K562 (cell line): Measurements from ENCODE around the gene SKAP2. TPM values are rescaled to one million over a fixed set of nuclear protein-coding genes. Genes with fewer than 3 reads are reported as not detected.

Source experiments
- ATAC-seq: fragments of 200-7000 bp; cut with Tn5 transposase; 3 replicates; pipeline ENCODE4 v1.9.1; 2020; ENCODE audit warnings: moderate library complexity
- BruUV-seq: library from RNA; stranded (reverse); fragments of 400-500 nt; replicated peaks from 2 replicates; lab custom pipeline; 2021; lab: Mats Ljungman, UMichigan
- CTCF ChIA-PET: fragments of 300-600 bp; formaldehyde crosslinking; extraction: SDS; loops from one replicate; lab custom pipeline; 2021; ENCODE audit warnings: low intra/inter-chr PET ratio; lab: Yijun Ruan, JAX
- POLR2A ChIA-PET: fragments of 300-600, 350-650 bp; sonication (Branson Sonifier 250); formaldehyde crosslinking; extraction: SDS; loops from one replicate; lab custom pipeline; 2021; ENCODE audit warnings: antibody characterized with exemption, inconsistent platforms; lab: Yijun Ruan, JAX
- DNase-seq, 4 experiments: peaks; one replicate each; pipeline versions ENCODE4 v3.0.0 to v3.0.0-alpha.2; 2011 to 2018; ENCODE audit warnings: low spot score in 3 of 4, mixed read lengths in 3 of 4; ENCODE audit errors: extremely low read depth in 1 of 4
- FAIRE-seq: peaks from 2 replicates; lab custom pipeline; 2011; peaks lifted over from hg19 to GRCh38; lab: Jason Lieb, UNC
- H2AFZ ChIP-seq: 2 replicates; pipeline ENCODE4 v1.6.0; 2011; ENCODE audit warnings: low read depth, low read length, control low read depth, inconsistent platforms
- H3K27ac ChIP-seq: fragments of 200-600 bp; 3 replicates; pipeline ENCODE4 v1.8.0; 2011; ENCODE audit warnings: low read depth, mild to moderate bottlenecking, control low read depth, inconsistent platforms, low read length, moderate library complexity, mixed read lengths; ENCODE audit errors: extremely low read depth
- H3K27me3 ChIP-seq, 2 experiments: fragments of 300-600 bp in 1 of 2; 2 replicates in 1 of 2; 3 replicates in 1 of 2; pipeline versions ENCODE4 v1.6.0 to v1.8.0; 2011; ENCODE audit warnings: inconsistent platforms in 2 of 2, low read length in 2 of 2, mild to moderate bottlenecking in 1 of 2, mixed read lengths in 1 of 2, moderate library complexity in 1 of 2; ENCODE audit not compliant: control insufficient read depth in 2 of 2, insufficient read depth in 2 of 2
- H3K36me3 ChIP-seq: fragments of 300-600 bp; 3 replicates; pipeline ENCODE4 v1.8.0; 2011; ENCODE audit warnings: mild to moderate bottlenecking, low read length, inconsistent platforms; ENCODE audit not compliant: control insufficient read depth, insufficient read depth
- H3K4me1 ChIP-seq, 2 experiments: fragments of 200-600 bp in 1 of 2; replicated peaks in 1 of 2; 2 replicates in 1 of 2; 3 replicates in 1 of 2; pipeline versions ENCODE4 v1.5.1 to v1.8.0; 2011; ENCODE audit warnings: inconsistent platforms in 2 of 2, low read length in 2 of 2, mild to moderate bottlenecking in 1 of 2, mixed read lengths in 1 of 2, moderate library complexity in 1 of 2; ENCODE audit not compliant: control insufficient read depth in 2 of 2, insufficient read depth in 2 of 2
- H3K4me2 ChIP-seq: 2 replicates; pipeline ENCODE4 v1.6.1; 2011; ENCODE audit warnings: low read length, control low read depth, inconsistent platforms, mixed read lengths; ENCODE audit not compliant: insufficient read depth
- H3K4me3 ChIP-seq: fragments of 200-600 bp; sonication (generic), shearing (Covaris generic); 2 replicates; pipeline ENCODE4 v1.5.1; 2016; ENCODE audit warnings: control low read depth, inconsistent platforms
- H3K79me2 ChIP-seq: fragments of 200-600 bp; 3 replicates; pipeline ENCODE4 v1.8.0; 2011; ENCODE audit warnings: low read length, inconsistent platforms; ENCODE audit not compliant: control insufficient read depth, insufficient read depth
- H3K9ac ChIP-seq, 2 experiments: 2 replicates each; pipeline versions ENCODE4 v1.6.0 to v1.6.1; 2011; ENCODE audit warnings: low read depth in 2 of 2, low read length in 2 of 2, control low read depth in 1 of 2, inconsistent platforms in 1 of 2, mild to moderate bottlenecking in 1 of 2, mixed read lengths in 1 of 2; ENCODE audit not compliant: insufficient read depth in 1 of 2
- H3K9me1 ChIP-seq: one replicate; pipeline ENCODE4 v1.6.0; 2011; ENCODE audit warnings: inconsistent platforms, mild to moderate bottlenecking, low read length, moderate library complexity; ENCODE audit not compliant: control insufficient read depth, insufficient read depth
- H3K9me3 ChIP-seq: replicated peaks from 2 replicates; pipeline ENCODE4 v1.5.1; 2011; ENCODE audit warnings: low read depth, low read length, inconsistent platforms; ENCODE audit not compliant: control insufficient read depth, insufficient read depth
- H4K20me1 ChIP-seq: replicated peaks from 2 replicates; pipeline ENCODE4 v1.6.1; 2011; ENCODE audit warnings: low read length, inconsistent platforms, mixed read lengths; ENCODE audit not compliant: control insufficient read depth, insufficient read depth
- CTCF ChIP-seq, 3 experiments: IDR thresholded peaks in 2 of 3; conservative IDR thresholded peaks in 1 of 3; 2 replicates each; pipeline ENCODE4 v1.5.1; 2011 to 2012; ENCODE audit warnings: low read length in 3 of 3, mild to moderate bottlenecking in 3 of 3, control low read depth in 2 of 3, improper control_type of control experiment in 1 of 3, inconsistent platforms in 1 of 3, low read depth in 1 of 3, mixed read lengths in 1 of 3, moderate library complexity in 1 of 3; ENCODE audit not compliant: insufficient read depth in 2 of 3
- HMG20A ChIP-seq: fragments of 450-650 bp; formaldehyde crosslinking; conservative IDR thresholded peaks from 2 replicates; pipeline ENCODE4 v1.4.0; 2020; ENCODE audit warnings: mild to moderate bottlenecking, mixed read lengths
- RAD21 ChIP-seq, 2 experiments: fragments of 250-450 bp in 1 of 2; fragments of 450-650 bp in 1 of 2; sonication (Bioruptor Pico) in 1 of 2; formaldehyde crosslinking in 1 of 2; IDR thresholded peaks in 1 of 2; conservative IDR thresholded peaks in 1 of 2; 2 replicates each; pipeline versions ENCODE4 v1.4.0 to v1.8.0; 2020 to 2022; ENCODE audit warnings: mild to moderate bottlenecking in 2 of 2, moderate library complexity in 1 of 2
- YY1 ChIP-seq, 3 experiments: IDR thresholded peaks; 2 replicates each; pipeline ENCODE4 v1.6.1; 2011; ENCODE audit warnings: low read length in 2 of 3, mild to moderate bottlenecking in 2 of 3, moderate library complexity in 2 of 3, borderline replicate concordance in 1 of 3, control low read depth in 1 of 3, low read depth in 1 of 3; ENCODE audit not compliant: insufficient read depth in 3 of 3, insufficient replicate concordance in 2 of 3, control insufficient read depth in 1 of 3, insufficient read length in 1 of 3; ENCODE audit errors: extremely low read depth in 1 of 3
- WGBS: fragments of 100-300 bp; shearing (Covaris generic); methylation state at CpG from one replicate; pipeline ENCODE4 v1.1.6; 2016; ENCODE audit warnings: low coverage, mixed read lengths; ENCODE audit not compliant: insufficient coverage; ENCODE audit errors: missing lambda C conversion rate; 5-methylcytosine and 5-hydroxymethylcytosine counted together
- in situ Hi-C: fragments of 300-500 bp; cut with MboI; formaldehyde crosslinking; loops from 4 replicates; pipeline ENCODE4 v1.15.0; 2018; ENCODE audit warnings: inconsistent platforms, mixed read lengths
- intact Hi-C: fragments of 100-400 bp; cut with micrococcal nuclease; formaldehyde crosslinking; loops from 2 replicates; pipeline ENCODE4 v1.14.2; 2022
- polyA plus RNA-seq, 8 experiments: library from polyadenylated mRNA; depleted of rRNA in 4 of 8; stranded (reverse) in 5 of 8; unstranded in 3 of 8; fragments of >200 nt; fragmentation: Nextera tagmentation in 2 of 8; fragmentation: Illumina TruSeq in 1 of 8; extraction: Ambion mirVana in 2 of 8; extraction: Trizol in 1 of 8; gene quantifications; 2 replicates each; pipeline versions ENCODE4 v1.2.1 to v1.2.3, GENCODE V29; 2011 to 2014; ENCODE audit warnings: inconsistent platforms in 1 of 8, missing spikeins in 1 of 8
- total RNA-seq, 7 experiments: library from RNA; depleted of rRNA in 6 of 7; stranded (reverse); fragments of >200 nt in 6 of 7; fragmentation: Illumina TruSeq in 2 of 7; extraction: Trizol in 2 of 7; gene quantifications; 2 replicates each; pipeline versions ENCODE4 v1.2.1 to v1.2.3, GENCODE V29; 2011 to 2021; ENCODE audit warnings: low replicate concordance in 1 of 7

The SKAP2 gene
- total and polyA plus RNA-seq, 9 of the 15 experiments (the other 6 are each of a cell fraction or from before 2014, with no cell fraction given): 4.2 to 11.7 (median 8.3) TPM

GRCh38 chr7:26860361-26860760 lies 4.0 kb downstream of the SKAP2 start:
- H3K4me3 ChIP-seq: no peak overlapping the region
- H3K4me1 ChIP-seq: peaks cover 9 to 10% of the 10 kb centered on the region in 2 experiments
- H3K4me2 ChIP-seq: no peak overlapping the region
- H4K20me1 ChIP-seq: peaks cover 10% of the 10 kb centered on the region
- DNase-seq: no peak
- peaks cover 2 to 10% of the 10 kb centered on the region in 2 experiments; a peak in 1 of 5 replicates for H3K27me3 ChIP-seq
- no peaks in the 10 kb centered on the region for H3K36me3 ChIP-seq
- ChIA-PET CTCF (no interaction called here), POLR2A (no interaction called here)
- ATAC-seq: no peak
- no peak overlapping the region for H3K27ac ChIP-seq
- FAIRE-seq: no peak
- 18% methylated on average over 2 of the region's 2 CpGs for WGBS
- H3K9me1 ChIP-seq: no peaks in the 10 kb centered on the region
- H3K9ac ChIP-seq: no peak overlapping the region
- no peaks in the 10 kb centered on the region for H3K9me3 ChIP-seq
- in situ Hi-C loops: no loop called here
- no peak overlapping the region for H2AFZ ChIP-seq
- no TSS peak for BruUV-seq
- H3K79me2 ChIP-seq: no peaks in the 10 kb centered on the region
- TF ChIP-seq CTCF (IDR thresholded peaks at IDR 0.05 in 2 of 3, conservative IDR thresholded peaks at IDR 0.05 in 1 of 3; ENCODE audit: insufficient read depth in 2 of 3, low read depth in 1 of 3, low read length in 3 of 3) (peak in 2 of 3 experiments; percentile 12 to 35; a peak in 2 of 6 replicates), RAD21 (CRISPR knock-in tag; conservative IDR thresholded peaks at IDR 0.05 in 1 of 2, IDR thresholded peaks at IDR 0.05 in 1 of 2) (peak; percentile 15 to 47; a peak in 2 of 4 replicates), YY1 (IDR thresholded peaks at IDR 0.05; ENCODE audit: borderline replicate concordance in 1 of 3, control insufficient read depth in 1 of 3, extremely low read depth in 1 of 3, insufficient read depth in 3 of 3, insufficient read length in 1 of 3, insufficient replicate concordance in 2 of 3, low read depth in 1 of 3, low read length in 2 of 3) (no peak), HMG20A (no peak)
- intact Hi-C loops: loop anchor here (5.0 kb wide), 1 partner anchor 302 kb away; no protein-coding TSS in a partner anchor
